B cell (primary cell): ENCODE results near the gene ERC1.

Experiments used
- CTCF ChIP-seq: fragments of 200-600 bp; IDR thresholded peaks from one replicate; pipeline ENCODE4 v1.8.0; 2022; ENCODE audit warnings: antibody characterized with exemption, mild to moderate bottlenecking
- EZH2 ChIP-seq: IDR thresholded peaks from 2 replicates; pipeline ENCODE4 v1.6.1; 2012; ENCODE audit warnings: borderline replicate concordance, low read depth, mild to moderate bottlenecking, moderate library complexity, low read length; ENCODE audit not compliant: insufficient read depth, poor library complexity, severe bottlenecking

- TF ChIP-seq CTCF: no peak
- no peak for TF ChIP-seq EZH2
Observed at GRCh38 chr12:1365703-1366102, 374.7 kb downstream of the ERC1 start.
